GM12892 (cell line): ENCODE results near the gene SLC38A5.

Source experiments
- POLR2A ChIP-seq: IDR thresholded peaks from 2 replicates; pipeline ENCODE4 v1.6.1; 2011; ENCODE audit warnings: low read depth, low read length, control low read depth
- POLR2AphosphoS5 ChIP-seq: IDR thresholded peaks from 2 replicates; pipeline ENCODE4 v1.6.1; 2011; ENCODE audit warnings: low read depth, low read length, control low read depth
- TAF1 ChIP-seq: IDR thresholded peaks from 2 replicates; pipeline ENCODE4 v1.6.1; 2011; ENCODE audit warnings: low read depth, mild to moderate bottlenecking, control low read depth, low read length, borderline replicate concordance

DNA sequence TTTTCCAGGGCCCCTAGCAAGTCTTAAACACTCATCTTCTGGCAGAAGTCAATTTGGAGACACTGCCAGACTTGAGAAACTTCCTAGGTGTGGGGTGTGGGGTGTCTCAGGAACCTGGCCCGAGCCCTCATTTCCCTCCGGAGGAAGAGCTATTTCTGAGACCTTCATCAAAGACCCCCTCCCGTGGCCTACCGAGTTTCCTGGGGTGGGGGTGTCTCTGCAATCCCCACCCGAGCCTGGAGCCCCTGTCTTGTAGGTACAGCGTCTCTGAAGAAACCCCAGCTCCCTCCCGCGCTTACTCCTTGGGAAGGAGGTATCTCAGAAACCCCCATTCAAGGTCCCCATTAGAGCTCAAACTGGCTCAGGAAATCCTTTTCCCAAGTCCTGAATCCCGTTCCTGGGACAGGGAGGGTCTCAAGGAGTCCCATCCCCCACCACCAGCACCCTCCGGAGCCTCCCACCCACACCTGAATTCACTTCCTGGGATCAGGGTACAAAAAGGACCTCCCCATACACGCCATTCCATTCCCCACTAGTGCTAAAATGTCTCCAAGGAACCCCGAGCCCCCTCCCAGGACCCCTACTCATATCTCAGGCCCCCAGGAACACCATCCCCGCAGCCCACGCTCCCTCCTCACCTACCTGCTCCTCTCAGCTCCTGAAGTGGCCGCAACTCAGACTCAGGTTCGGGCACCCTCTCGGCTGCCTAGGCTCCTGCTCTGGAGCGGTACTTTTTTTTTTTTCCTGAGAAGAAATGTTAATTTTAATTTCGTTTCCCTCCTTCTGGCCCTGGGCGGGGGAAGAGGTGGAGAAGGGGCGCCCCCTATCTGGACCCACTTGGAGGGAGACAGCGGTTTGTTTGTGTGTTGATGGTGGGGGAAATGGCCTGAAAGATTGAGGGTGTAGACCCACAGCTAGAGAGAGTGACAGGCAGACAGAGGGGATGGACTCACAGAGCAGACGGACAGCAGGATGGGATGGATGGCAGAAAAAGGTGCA lies 1.1 kb downstream of the SLC38A5 start:
- TF ChIP-seq TAF1: no peak
- TF ChIP-seq POLR2A: no peak
- TF ChIP-seq POLR2AphosphoS5: no peak
